Measurements from ENCODE around the gene PTPRH.

PTPRH gene

GRCh38 chr19:55246462-55247451 lies 37.5 kb upstream of the PTPRH start:
- DNase-seq (ENCODE audit: low read depth), result no peak

- no peak for DNase-seq (ENCODE audit: low read depth)
These were observed 36.1 kb upstream of the PTPRH start for GRCh38 chr19:55245236-55245904.

DNA sequence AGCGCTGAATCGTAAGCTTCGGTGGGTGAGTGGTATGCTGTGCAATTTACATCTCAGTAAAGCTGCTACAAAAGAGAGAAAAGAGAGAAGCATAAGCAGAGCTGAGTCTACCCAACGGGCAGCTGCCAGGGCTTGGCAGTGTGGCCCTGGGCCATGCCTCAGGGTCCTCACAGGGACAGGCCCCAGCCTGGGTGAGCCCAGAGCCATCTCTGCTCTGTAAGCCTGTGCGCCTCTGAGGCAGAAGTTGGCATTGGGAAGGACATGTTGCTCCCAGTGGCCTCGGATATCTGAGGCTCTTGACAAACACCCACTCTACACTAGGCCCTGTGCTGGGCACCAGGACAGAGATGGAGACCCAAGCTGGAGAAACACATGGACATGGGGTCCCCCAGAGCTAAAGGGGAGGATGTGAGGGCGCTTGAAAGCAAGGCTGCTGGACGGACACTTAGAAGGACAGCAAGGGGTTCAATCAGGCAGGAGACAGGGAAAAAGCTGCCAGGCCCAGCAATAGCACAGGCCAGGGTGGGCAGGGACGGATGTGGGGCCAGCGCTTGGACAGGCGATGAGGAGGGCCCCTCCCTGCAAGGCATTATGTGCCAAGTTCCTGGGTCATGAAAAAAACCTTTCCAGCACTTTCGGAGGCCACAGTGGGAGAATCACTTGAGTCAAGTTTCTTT lies 34.8 kb upstream of the PTPRH start:
- no peak for DNase-seq (ENCODE audit: low read depth)

DNA sequence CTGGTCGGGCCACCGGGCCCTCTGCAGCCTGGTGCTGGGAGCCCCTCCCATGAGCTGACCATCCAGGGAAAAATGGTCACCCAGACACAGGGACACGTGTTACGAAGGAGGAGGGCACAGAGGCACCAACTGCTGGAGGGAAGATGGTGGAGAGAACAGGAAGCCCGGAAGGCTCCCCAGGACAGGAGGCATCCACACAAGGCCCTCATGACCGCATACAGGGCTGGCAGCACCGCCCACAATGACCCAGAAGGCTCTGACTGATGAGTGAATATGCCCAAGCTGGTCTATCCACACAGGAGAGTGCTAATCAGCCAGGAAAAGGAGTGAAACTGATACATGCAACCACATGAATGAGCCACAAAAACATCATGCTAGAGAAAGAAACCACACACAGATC lies 33.2 kb upstream of the PTPRH start:
- no peak for DNase-seq (ENCODE audit: low read depth)

DNA sequence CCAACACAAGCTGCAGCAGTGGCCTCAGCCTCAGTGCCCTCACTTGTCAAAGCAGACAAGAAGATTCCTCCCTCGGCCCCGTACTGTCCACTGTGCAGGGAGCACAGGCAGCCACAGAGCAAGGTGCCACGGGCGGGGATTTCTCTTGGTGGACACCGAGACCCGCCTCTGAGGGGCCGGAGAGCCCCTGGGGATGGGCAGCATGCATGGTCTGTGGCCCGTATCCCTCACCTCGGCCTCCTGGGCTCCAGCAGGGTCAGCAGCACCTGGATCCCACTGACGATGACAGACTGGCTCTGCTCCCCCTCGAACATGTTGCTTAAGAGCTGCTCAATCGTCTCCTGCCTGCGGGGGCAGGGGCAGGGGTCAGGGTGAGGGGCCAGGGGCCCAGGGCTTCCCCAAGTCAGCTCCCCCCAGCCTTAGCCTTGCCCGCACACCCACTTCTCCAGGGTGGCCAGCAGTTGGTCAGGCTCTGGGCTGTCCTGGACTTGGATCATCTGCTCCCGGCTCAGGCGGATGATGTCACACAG lies 32.7 kb upstream of the PTPRH start:
- no peak for DNase-seq (ENCODE audit: low read depth)

GRCh38 chr19:55241143-55241934 lies 32.0 kb upstream of the PTPRH start:
- DNase-seq (ENCODE audit: low read depth), result no peak

DNA sequence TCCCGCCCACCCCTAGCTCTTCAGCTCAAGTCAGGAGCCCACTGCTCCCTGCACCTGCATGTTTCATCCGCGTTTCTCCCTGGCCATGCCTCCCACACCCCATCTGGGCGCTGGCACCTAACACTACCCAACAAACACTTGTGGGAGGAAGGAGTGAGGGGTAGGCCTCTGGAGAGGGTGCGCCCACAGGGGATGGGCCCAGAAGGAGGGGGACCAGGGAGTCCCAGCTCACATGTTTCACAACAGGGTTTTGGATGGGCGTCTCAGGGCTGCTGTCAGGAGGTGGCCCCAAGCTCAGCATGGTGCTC lies 31.4 kb upstream of the PTPRH start:
- no peak for DNase-seq (ENCODE audit: low read depth)

GRCh38 chr19:55239004-55239403 lies 29.7 kb upstream of the PTPRH start:
- DNase-seq (ENCODE audit: low read depth), result no peak

GRCh38 chr19:55238030-55238429 lies 28.7 kb upstream of the PTPRH start:
- no peak for DNase-seq (ENCODE audit: low read depth)

DNA sequence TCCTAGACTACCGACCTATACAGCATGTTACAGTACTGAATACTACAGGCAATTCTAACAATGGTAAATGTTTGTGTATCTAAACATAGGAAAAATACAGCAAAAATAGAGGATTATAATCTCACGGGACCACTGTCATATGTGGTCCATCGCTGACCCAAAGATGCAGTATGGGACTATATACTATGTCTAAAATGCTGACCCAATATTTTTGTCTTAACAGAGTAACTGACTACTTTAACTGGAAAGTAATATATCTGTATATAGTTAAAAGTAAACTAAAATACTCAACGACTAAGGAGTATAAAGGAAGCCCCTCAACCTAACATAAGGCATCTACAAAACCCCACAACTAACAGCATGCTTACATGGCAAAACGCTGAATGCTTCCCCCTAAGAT lies 23.7 kb upstream of the PTPRH start:
- DNase-seq (ENCODE audit: low read depth), result no peak

DNA sequence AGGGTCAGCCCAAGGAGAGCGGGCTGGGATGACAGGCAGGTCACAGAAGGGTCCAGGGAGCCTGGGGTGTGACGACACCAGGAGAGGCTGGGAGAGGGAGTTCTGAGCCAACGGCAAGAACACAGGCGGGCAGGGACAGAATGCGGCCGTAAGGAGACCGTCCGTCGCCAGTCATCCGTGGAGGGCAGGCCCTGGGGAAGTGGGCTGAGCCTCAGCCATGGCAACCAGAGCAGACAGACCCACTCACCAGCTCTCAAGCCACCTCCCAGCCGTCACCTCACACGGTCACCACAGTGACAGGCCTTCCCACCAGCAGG lies 22.9 kb upstream of the PTPRH start:
- no peak for DNase-seq (ENCODE audit: low read depth)

GRCh38 chr19:55231391-55232285 lies 22.3 kb upstream of the PTPRH start:
- no peak for DNase-seq (ENCODE audit: low read depth)

GRCh38 chr19:55230780-55231179 lies 21.5 kb upstream of the PTPRH start:
- DNase-seq (ENCODE audit: low read depth), result no peak

- no peak for DNase-seq (ENCODE audit: low read depth)
These were observed 21.0 kb upstream of the PTPRH start for GRCh38 chr19:55230329-55230728.

GRCh38 chr19:55229789-55230182 lies 20.5 kb upstream of the PTPRH start:
- no peak for DNase-seq (ENCODE audit: low read depth)

DNA sequence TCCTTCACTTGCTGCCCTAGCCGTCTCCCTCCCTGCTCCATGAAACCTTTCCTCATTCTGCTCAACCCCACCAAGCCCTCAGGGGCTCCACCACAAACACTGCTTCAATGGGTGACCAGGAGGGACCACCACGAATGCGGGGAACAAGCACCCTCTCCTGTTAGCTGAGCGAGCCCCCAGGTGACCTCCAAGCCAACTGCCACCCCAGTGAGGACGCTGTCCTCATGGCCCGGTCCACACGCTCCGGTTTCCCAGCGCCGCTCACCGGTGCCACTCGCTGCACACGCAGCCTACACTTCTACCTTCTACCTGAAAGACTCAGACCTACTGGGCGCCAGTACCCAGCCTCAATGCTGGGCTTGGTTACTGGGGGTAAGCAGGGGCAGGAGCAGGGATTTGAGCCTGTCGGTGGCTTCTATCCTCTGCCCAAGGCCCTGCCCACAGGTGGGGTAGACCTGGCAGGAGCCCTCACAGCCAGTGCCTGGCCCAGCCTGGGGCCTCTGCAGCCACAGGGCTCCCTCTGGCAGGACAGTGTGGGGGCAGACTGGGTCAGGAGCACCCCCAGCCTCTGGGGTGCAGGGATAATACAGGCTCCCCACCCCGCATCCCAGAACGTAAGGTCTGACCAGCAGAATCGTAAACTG lies 20.0 kb upstream of the PTPRH start:
- DNase-seq (ENCODE audit: low read depth), result no peak

DNA sequence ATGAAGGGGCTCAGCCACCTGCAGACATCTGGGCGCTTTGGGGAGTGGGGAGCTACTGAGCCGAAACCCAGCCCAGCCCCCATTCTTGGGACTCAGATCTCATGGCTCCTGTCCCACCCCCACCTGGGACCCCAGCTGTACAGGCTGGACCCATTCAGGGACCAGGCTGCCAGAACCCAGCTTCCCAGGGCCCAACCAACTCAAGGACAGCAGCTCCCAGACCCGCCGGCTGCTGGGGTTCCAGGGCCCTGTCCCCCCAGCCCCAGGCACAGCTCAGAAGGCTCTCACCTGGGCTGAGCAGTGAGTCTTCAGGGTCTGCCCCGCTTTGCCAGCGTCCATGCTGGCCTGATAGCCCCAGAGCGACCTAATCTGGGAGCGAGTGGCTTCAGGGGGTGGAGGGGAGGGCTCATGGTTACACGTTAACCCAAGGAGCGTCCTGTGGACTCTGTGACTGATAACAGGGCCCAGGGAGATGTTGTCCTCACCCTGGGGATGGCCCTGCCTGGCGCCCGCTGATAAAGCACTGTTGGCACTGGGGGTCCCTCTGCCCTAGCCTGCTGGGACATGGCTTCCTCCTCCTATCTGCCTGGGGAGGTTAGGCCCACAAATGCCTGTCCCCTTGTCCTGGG lies 19.2 kb upstream of the PTPRH start, which contains the start of gene TMEM86B:
TSS of gene TMEM86B (minus strand) at position 361 of the 629 bp plus-strand sequence. CDS start at position 339, 22 bp downstream.
- DNase-seq (ENCODE audit: low read depth), result no peak

DNA sequence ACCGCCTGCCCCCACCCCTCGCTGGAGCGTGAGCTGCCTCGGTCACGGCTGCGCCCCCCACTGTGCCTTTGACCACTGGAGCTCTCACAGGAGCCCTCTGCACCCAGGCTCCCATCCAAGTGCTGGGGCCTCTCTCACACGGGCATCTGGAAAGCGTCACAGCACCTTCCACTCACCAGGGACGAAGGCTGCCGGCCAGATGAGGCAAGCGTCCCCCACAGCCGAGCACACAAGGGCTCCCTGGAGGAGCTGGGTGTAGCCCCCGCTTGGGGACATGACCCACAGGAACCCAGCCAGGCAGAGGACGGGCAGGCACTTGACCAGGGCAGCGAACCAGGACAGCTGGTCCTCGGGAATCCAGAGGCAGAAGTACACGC lies 18.7 kb upstream of the PTPRH start:
- DNase-seq (ENCODE audit: low read depth), result no peak

DNA sequence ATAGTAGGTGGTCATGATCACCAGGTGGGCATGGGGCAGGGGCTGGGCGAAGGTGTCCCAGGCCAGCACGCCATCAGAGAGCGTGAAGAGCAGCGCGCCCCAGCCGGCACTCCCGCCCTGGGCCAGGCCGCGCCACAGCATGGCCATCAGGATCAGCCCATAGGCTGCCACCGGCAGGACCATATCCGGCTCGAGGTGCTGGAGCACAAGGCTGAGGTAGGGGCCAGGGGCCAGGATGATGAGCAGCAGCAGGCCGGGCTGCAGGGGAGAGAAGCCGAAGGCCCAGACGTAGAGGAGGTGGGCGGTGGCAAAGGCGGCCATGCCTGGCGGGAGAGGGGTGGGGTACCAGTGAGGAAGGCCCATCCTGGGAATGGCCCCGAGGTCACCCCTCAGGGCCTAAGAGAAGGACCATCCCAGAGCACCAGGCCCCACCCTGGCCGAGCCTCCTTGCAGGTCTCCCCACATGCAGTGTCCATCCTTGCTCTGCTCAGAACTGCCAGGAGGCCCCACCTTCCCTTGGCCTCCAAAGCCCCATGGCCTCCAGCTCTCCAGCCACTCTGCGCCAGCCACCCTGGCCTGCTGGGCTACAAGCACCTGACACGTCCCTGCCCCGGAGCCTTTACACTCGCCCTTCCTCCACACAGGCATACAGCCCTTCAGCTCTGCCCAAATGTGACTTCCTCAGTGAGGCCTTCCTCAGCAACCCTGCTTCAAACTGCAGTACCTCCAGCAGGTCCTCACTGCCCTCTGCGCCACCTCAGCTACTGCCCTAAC lies 18.1 kb upstream of the PTPRH start:
- no peak for DNase-seq (ENCODE audit: low read depth)

Data from activated T-cell treated with anti-CD3 and anti-CD28 coated beads for 24 hours (primary cell).